Stimulated activated CD4-positive, alpha-beta T cell treated with anti-CD3 and anti-CD28 coated beads, Interleukin-1b, Interleukin-23, amount 100 ng/mL, for 4 hours (primary cell): ENCODE results near the gene SGMS1.
A peak's percentile ranks its signal among the peaks of the same experiment; 100 is the strongest.
"Not testable (repeated sequence)": the region's sequence is repeated elsewhere in the genome, so short reads cannot be mapped to it uniquely, and the experiment has no call there.

Experiments used
- DNase-seq, 2 donors: peaks; one replicate each; pipeline ENCODE4 v3.0.0-alpha.2; 2020; ENCODE audit warnings: low read depth in 2 of 2

Gene SGMS1

GRCh38 chr10:50309342-50309741 lies 314.4 kb downstream of the SGMS1 start:
- DNase-seq: no peak

GRCh38 chr10:50304660-50305059 lies 319.1 kb downstream of the SGMS1 start:
- DNase-seq: no peak

- DNase-seq: no peak
Measured at GRCh38 chr10:50299948-50300669, 323.6 kb downstream of the SGMS1 start.

GRCh38 chr10:50295367-50295766 lies 328.4 kb downstream of the SGMS1 start:
- DNase-seq: no peak

GRCh38 chr10:50294582-50294981 lies 329.2 kb downstream of the SGMS1 start:
- DNase-seq: no peak

- DNase-seq: no peak
Measured at GRCh38 chr10:50293513-50294313, 330.0 kb downstream of the SGMS1 start.

- DNase-seq: no peak
Measured at GRCh38 chr10:50291261-50291850, 332.4 kb downstream of the SGMS1 start.

GRCh38 chr10:50289196-50289595 lies 334.6 kb downstream of the SGMS1 start:
- DNase-seq: no peak

GRCh38 chr10:50286996-50287803 lies 336.6 kb downstream of the SGMS1 start:
- no peak for DNase-seq

- no peak for DNase-seq
Measured at GRCh38 chr10:50286517-50286916, 337.2 kb downstream of the SGMS1 start.

- DNase-seq: no peak
Measured at GRCh38 chr10:50281967-50282522, 341.7 kb downstream of the SGMS1 start.

GRCh38 chr10:50281210-50281966 lies 342.4 kb downstream of the SGMS1 start:
- DNase-seq: no peak

GRCh38 chr10:50280049-50280841 lies 343.5 kb downstream of the SGMS1 start:
- no peak for DNase-seq

- DNase-seq: no peak
Measured at GRCh38 chr10:50279489-50279888, 344.3 kb downstream of the SGMS1 start.

GRCh38 chr10:50275650-50276235 lies 348.0 kb downstream of the SGMS1 start:
- DNase-seq: peak; percentile 3 to 14

- DNase-seq: no peak
Measured at GRCh38 chr10:50272531-50272930, 351.2 kb downstream of the SGMS1 start.

- DNase-seq: no peak
Measured at GRCh38 chr10:50271564-50272250, 352.0 kb downstream of the SGMS1 start.

- DNase-seq: not testable (repeated sequence)
Measured at GRCh38 chr10:50267877-50268276, 355.9 kb downstream of the SGMS1 start.

GRCh38 chr10:50262625-50263024 lies 361.1 kb downstream of the SGMS1 start:
- not testable (repeated sequence) for DNase-seq
